Activated B cell treated with CpG ODN at 0.5 μM for 24 hours (primary cell): ENCODE measurements around the gene EPB41L4B. TPM values are rescaled to one million over a fixed set of nuclear protein-coding genes. Genes with fewer than 3 reads are reported as not detected.

Experiments used
- ATAC-seq: fragments of 200-7000 bp; cut with Tn5 transposase; one replicate; pipeline ENCODE4 v1.10.0; 2021; ENCODE audit warnings: low read depth, mild to moderate bottlenecking, moderate library complexity
- CTCF ChIA-PET: fragments of 350-600 bp; sonication (Branson Sonifier 250); formaldehyde crosslinking; loops from one replicate; lab custom pipeline; 2021; ENCODE audit warnings: antibody characterized with exemption; lab: Charles Lee
- POLR2A ChIA-PET: fragments of 350-600 bp; sonication (Branson Sonifier 250); formaldehyde crosslinking; loops from one replicate; lab custom pipeline; 2021; ENCODE audit warnings: antibody characterized with exemption; lab: Charles Lee
- DNase-seq: peaks from one replicate; pipeline ENCODE4 v3.0.0; 2022
- H3K27ac Mint-ChIP-seq: one replicate; pipeline ENCODE4 v1.8.0; 2020; ENCODE audit warnings: mixed read lengths
- H3K27me3 Mint-ChIP-seq: one replicate; pipeline ENCODE4 v1.8.0; 2021; ENCODE audit warnings: mixed read lengths
- H3K36me3 Mint-ChIP-seq: one replicate; pipeline ENCODE4 v1.8.0; 2021; ENCODE audit warnings: low read depth, mixed read lengths
- H3K4me1 Mint-ChIP-seq: one replicate; pipeline ENCODE4 v1.8.0; 2021; ENCODE audit warnings: mixed read lengths
- H3K4me3 Mint-ChIP-seq: one replicate; pipeline ENCODE4 v1.8.0; 2020; ENCODE audit warnings: mild to moderate bottlenecking, mixed read lengths
- H3K9me3 Mint-ChIP-seq: one replicate; pipeline ENCODE4 v1.8.0; 2020; ENCODE audit warnings: mixed read lengths
- CTCF ChIP-seq: fragments of 200-600 bp; IDR thresholded peaks from one replicate; pipeline ENCODE4 v1.8.0; 2022; ENCODE audit warnings: antibody characterized with exemption, mild to moderate bottlenecking
- intact Hi-C: fragments of 100-400 bp; cut with micrococcal nuclease; formaldehyde crosslinking; loops from one replicate; pipeline ENCODE4 v1.15.1; 2024
- total RNA-seq: library from RNA; stranded (reverse); gene quantifications from 2 replicates; pipeline ENCODE4 v1.2.3, GENCODE V29; 2022

Gene EPB41L4B
- total RNA-seq, 1 donor from 2014 or later, result 5.3 TPM

GRCh38 chr9:109310486-109310901 lies 10.4 kb downstream of the EPB41L4B start:
- TF ChIP-seq CTCF, result no peak
- Mint-ChIP-seq H3K4me3 (no peak overlapping the region), H3K9me3 (no peaks in the 10 kb centered on the region), H3K27me3 (peaks cover 22% of the 10 kb centered on the region), H3K27ac (no peak overlapping the region), H3K36me3 (no peaks in the 10 kb centered on the region), H3K4me1 (peaks cover 7% of the 10 kb centered on the region)
- intact Hi-C loops, result loop anchor here (10.0 kb wide), 1 partner anchor 1816 kb away; no protein-coding TSS in a partner anchor
- ATAC-seq (no peak), DNase-seq (no peak)
- CTCF ChIA-PET, result no interaction called here
- POLR2A ChIA-PET, result no interaction called here

- peaks cover 17% of the 10 kb centered on the region for H3K27me3 Mint-ChIP-seq
- TF ChIP-seq CTCF, result no peak
- H3K27ac Mint-ChIP-seq, result no peak overlapping the region
- H3K9me3 Mint-ChIP-seq, result no peaks in the 10 kb centered on the region
- intact Hi-C loops, result no loop called here
- H3K4me1 Mint-ChIP-seq, result peaks cover 7% of the 10 kb centered on the region
- no peak overlapping the region for H3K4me3 Mint-ChIP-seq
- ChIA-PET CTCF (interaction anchor here (0.6 kb wide), 1 partner anchor 111 kb away, joined by 3 read pairs; no protein-coding TSS in a partner anchor), POLR2A (no interaction called here)
- H3K36me3 Mint-ChIP-seq, result no peaks in the 10 kb centered on the region
- no peak for ATAC-seq
- DNase-seq, result no peak
Measured at GRCh38 chr9:109309282-109309681, 11.6 kb downstream of the EPB41L4B start.

- no peaks in the 10 kb centered on the region for H3K9me3 Mint-ChIP-seq
- no peak for ATAC-seq
- DNase-seq, result no peak
- H3K4me3 Mint-ChIP-seq, result no peak overlapping the region
- intact Hi-C loops, result no loop called here
- POLR2A ChIA-PET, result no interaction called here
- peaks cover 12% of the 10 kb centered on the region for H3K27me3 Mint-ChIP-seq
- peaks cover 7% of the 10 kb centered on the region for H3K4me1 Mint-ChIP-seq
- H3K27ac Mint-ChIP-seq, result no peak overlapping the region
- TF ChIP-seq CTCF, result no peak
- CTCF ChIA-PET, result no interaction called here
- H3K36me3 Mint-ChIP-seq, result no peaks in the 10 kb centered on the region
Measured at GRCh38 chr9:109307380-109308240, 13.2 kb downstream of the EPB41L4B start.

GRCh38 chr9:109305801-109306200 lies 15.1 kb downstream of the EPB41L4B start:
- intact Hi-C loops, result no loop called here
- ATAC-seq (no peak), DNase-seq (no peak)
- no peak overlapping the region for H3K27ac Mint-ChIP-seq
- no peaks in the 10 kb centered on the region for H3K9me3 Mint-ChIP-seq
- ChIA-PET POLR2A (no interaction called here), CTCF (no interaction called here)
- H3K4me1 Mint-ChIP-seq, result no peaks in the 10 kb centered on the region
- no peak for TF ChIP-seq CTCF
- no peak overlapping the region for H3K4me3 Mint-ChIP-seq
- no peaks in the 10 kb centered on the region for H3K36me3 Mint-ChIP-seq
- peaks cover 9% of the 10 kb centered on the region for H3K27me3 Mint-ChIP-seq

GRCh38 chr9:109304347-109304746 lies 16.5 kb downstream of the EPB41L4B start:
- ChIA-PET CTCF (no interaction called here), POLR2A (no interaction called here)
- intact Hi-C loops, result no loop called here
- DNase-seq, result no peak
- H3K27me3 Mint-ChIP-seq, result peaks cover 12% of the 10 kb centered on the region
- no peaks in the 10 kb centered on the region for H3K36me3 Mint-ChIP-seq
- H3K9me3 Mint-ChIP-seq, result no peaks in the 10 kb centered on the region
- no peaks in the 10 kb centered on the region for H3K4me1 Mint-ChIP-seq
- no peak for TF ChIP-seq CTCF
- no peak overlapping the region for H3K27ac Mint-ChIP-seq
- no peak for ATAC-seq
- H3K4me3 Mint-ChIP-seq, result no peak overlapping the region
